HG02943 (cell line): Measurements from ENCODE around the gene GABRG2.
"Not testable (repeated sequence)": the region's sequence is repeated elsewhere in the genome, so short reads cannot be mapped to it uniquely, and the experiment has no call there.

ENCODE experiments used
- ATAC-seq: cut with Tn5 transposase; IDR thresholded peaks from one replicate; pipeline ENCODE4 v1.9.1; 2021; ENCODE audit warnings: mild to moderate bottlenecking, low read depth, moderate library complexity; ENCODE audit not compliant: unreplicated experiment

The GABRG2 gene

DNA sequence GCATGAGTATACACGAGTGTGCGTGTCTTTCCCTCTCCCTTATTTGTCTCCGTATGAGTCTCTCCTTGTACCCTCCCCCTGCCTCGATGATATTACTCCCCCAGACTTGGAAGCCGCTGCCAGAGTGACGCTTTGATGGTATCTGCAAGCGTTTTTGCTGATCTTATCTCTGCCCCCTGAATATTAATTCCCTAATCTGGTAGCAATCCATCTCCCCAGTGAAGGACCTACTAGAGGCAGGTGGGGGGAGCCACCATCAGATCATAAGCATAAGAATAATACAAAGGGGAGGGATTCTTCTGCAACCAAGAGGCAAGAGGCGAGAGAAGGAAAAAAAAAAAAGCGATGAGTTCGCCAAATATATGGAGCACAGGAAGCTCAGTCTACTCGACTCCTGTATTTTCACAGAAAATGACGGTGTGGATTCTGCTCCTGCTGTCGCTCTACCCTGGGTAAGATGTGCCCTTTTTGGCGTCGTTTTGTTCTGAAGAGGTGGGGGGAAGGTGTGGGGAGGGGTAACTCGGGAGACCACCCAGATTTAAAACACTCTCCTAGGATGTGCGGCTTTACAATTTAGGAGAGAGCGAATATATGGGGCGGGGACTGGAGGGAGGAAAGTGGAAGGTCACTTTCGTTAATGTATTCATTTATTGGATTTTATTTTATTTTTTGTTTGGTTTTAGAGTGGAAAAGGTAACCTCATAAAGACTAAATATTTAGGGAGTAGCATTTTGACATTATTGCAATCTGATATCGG lies at the start of gene GABRG2:
GABRG2 (plus strand) TSS at position 119 of the 757 bp plus-strand sequence; CDS start at position 346, 227 bp downstream.
- no peak for ATAC-seq

GRCh38 chr5:162025312-162025711 lies 42.3 kb upstream of the GABRG2 start:
- ATAC-seq = no peak

GRCh38 chr5:162026803-162027202 lies 40.8 kb upstream of the GABRG2 start:
- ATAC-seq = no peak

GRCh38 chr5:162037431-162037830 lies 30.1 kb upstream of the GABRG2 start:
- no peak for ATAC-seq

DNA sequence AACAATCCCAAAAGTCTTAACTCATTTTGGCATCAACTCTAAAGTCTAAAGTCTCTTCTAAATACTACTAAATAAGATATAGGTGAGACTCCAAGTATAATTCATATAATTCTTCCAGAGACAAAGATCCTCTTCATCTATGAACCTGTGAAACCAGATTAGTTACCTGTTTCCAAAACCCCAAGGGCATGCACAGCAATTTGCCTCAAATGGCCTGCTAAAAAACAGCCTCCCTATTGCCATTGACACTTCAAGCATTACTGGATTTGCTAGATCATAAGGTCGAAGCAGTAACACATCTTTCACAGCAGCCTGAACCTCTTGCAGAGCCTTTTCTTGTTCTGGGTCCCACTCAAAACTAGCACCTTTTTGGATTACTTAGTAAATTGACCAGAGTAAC lies 20.3 kb upstream of the GABRG2 start:
- ATAC-seq = no peak

- ATAC-seq = no peak
Measured at GRCh38 chr5:162052676-162053075, 14.9 kb upstream of the GABRG2 start.

DNA sequence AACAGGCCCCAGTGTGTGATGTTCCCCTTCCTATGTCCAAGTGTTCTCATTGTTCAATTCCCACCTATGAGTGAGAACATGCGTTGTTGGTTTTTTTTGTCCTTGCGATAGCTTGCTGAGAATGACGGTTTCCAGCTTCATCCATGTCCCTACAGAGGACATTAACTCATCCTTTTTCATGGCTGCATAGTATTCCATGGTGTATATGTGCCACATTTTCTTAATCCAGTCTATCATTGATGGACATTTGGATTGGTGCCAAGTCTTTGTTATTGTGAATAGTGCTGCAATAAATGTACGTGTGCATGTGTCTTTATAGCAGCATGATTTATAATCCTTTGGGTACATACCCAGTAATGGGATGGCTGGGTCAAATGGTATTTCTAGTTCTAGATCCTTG lies 12.5 kb upstream of the GABRG2 start:
- not testable (repeated sequence) for ATAC-seq

DNA sequence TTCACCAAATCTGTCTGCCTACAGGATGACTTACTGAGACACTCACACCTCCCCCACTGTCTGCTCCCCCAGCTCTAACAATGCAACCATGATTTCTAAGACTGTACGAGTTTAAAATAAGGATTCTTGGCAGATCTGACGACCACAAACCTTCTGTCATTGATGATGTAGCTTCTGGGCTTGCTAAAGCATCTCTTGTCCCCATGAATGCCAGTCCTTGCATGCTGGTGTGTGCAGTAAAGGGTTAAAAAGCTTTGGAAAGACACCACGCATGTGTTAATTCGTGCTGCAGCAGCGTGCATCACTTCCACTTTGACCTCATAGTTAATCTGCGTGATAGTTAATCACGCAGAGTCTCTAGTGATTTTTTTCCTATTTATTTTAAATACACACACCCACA lies 411 bp upstream of the GABRG2 start:
- ATAC-seq = no peak

GRCh38 chr5:162068412-162068811 lies 839 bp downstream of the GABRG2 start:
- no peak for ATAC-seq

- no peak for ATAC-seq
Measured at GRCh38 chr5:162068936-162069335, 1.4 kb downstream of the GABRG2 start.

DNA sequence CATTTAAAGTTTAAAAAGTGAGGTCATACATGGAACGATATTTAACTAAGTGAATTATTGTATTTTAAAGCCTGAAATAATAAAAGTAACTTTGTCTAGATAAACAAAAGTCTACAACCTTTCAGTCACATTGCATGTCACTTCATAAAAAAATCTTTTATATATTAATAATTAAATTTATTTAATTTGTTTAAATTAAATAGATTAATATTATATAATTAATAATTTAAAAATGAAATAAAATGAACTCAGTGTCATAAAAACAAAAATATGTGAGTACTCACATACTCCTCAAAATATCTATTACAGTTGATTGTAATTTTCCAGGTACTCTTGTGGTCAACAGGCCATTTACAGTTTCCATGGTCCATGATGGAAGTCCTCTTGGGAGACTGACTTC lies 11.2 kb downstream of the GABRG2 start:
- ATAC-seq = no peak

DNA sequence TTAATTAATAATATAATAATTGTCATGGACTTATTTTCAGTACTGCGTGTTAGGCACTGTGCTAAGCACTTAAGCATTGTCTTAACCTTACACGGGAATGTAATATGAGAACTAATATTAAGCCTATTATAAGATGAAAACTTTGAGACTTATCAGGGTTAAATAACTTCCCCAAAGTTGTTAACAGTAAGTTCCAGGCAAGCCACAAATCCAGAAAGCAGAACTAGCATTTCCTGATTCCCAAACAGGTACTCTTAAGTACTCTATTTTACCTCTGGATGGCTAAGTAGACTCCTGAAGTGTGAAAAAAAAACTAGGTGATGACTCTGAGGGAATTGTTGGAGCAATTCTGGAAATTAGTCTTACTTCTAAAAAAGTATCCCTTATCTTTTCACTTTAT lies 23.8 kb downstream of the GABRG2 start:
- ATAC-seq = no peak

DNA sequence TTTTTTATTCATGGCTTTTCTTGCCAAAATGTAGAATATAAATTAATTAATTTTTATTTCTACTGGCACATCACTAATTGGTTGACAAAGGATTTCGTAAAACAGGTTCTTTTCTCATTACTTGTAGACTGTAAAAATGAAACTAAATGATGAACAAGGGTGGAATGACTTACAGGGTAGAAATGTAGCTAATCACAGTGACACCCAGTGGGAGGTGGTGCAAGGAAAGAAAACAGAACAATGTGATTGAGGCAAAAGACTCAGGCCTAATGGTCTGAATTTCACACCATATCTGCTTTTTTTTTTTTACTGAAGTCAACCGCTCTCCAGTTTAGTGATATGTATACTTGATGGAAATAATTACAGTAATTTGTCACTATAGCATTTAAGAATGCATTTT lies 28.9 kb downstream of the GABRG2 start:
- no peak for ATAC-seq

DNA sequence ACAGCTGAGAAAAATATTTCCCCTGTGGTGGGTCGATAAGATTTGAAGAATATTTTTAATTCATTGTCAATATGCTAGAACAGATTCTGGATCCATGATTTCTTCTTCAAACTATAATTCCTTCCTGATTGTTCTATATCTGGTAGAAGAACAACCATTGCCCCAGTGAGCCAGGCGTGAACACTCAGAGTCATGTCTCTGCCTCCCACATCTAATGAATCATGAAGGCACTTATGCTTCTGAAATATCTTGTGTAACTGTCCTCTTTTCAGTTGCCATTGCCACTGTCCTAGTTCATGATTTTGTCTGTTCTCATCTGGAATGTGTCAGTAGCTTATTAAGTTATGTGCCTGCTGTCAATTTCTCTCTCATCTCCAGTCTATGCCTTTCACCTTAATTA lies 40.0 kb downstream of the GABRG2 start:
- no peak for ATAC-seq

DNA sequence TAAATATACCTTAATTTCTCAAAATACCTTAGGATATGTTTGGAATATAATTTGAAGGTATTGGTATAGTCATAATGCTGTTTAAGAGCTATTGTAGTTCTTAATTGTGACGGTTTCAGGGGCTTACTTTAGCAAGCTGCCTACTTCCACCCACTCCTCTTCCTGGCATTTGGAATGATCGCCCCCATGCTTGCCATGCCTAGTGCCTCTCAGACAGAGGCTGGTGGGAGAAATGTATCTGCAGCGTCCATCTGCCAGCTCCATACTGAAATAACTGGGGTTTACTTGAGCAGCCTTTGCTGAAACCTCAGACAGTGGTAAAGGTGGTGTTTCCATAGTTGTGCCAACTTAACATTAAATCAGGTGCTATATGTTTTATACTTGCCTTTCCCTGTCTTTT lies 52.2 kb downstream of the GABRG2 start:
- ATAC-seq = no peak

DNA sequence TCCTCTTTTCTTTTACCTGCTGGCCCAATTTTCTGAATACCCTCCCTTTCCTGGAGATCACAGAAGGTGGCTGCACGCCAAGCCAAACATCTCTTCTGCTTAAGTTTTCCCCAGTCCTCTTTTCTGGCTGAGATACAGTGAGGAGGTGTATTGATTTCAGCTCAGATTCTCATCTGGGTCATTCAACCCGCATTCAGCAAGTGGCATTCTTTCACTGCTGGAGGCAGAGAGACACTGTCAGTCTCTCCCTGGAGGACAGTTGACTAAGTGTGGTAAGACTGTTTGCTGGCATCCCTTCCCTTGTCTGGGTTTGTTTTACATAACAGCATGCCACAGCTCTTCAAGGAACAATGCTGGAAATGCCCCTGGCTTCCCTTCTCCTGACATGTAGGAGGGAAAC lies 60.5 kb downstream of the GABRG2 start:
- no peak for ATAC-seq

DNA sequence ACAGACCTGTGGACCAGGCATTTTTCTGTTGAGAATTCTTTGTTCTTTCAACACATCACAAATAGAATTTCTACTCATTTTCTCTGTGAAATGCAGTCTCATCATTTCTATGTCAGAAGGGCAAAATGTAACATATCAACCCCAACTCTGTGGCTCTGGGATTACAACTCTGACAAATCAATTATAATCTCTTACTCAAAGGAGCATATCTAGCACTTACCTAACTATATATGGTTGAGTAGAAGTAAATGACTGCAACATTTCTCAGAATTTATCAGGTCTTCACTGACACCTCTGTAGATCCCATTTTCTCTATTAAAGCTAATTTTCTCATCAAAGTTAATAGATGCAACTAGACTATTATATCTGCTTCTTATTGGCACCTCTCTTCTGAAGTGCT lies 64.8 kb downstream of the GABRG2 start:
- no peak for ATAC-seq

DNA sequence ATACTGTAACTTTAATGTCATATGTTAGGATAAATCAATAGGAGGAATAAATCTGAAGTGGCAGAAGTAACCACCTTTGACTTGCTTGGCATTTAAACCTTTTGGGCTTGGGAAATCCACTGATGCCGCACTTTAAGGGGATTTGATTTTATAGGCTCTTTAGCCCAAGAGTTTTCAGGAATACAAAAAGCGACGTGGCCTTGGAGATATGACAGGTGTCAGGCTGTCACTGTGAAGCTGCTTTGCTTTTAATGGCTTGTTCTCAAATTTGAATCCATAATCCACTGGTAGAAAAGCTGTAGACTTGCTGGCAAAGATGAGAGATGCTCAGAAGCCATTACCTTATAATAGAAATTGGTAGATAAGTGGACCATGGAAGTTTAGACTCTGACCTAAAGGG lies 71.6 kb downstream of the GABRG2 start:
- ATAC-seq = no peak

- no peak for ATAC-seq
Measured at GRCh38 chr5:162154242-162154641, 86.7 kb downstream of the GABRG2 start.

DNA sequence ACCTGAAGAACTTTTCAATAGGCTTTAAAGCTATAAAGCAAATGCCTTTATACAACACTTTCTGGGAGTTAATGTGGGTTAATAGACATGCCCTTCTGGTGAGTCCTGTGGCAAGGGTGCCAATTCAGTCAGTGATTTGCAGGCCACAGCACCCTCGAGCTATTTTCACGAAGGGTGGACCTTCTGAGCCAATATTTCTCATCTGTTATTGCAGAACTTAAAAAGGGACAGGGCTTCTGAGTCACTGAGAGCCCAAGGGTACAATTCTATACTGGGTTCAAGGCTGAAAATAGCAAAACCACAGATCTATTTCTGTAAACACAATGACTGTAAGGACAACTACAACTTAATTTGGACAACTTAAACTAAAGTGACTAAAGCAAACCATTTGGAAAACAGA lies 92.8 kb downstream of the GABRG2 start:
- ATAC-seq = no peak

DNA sequence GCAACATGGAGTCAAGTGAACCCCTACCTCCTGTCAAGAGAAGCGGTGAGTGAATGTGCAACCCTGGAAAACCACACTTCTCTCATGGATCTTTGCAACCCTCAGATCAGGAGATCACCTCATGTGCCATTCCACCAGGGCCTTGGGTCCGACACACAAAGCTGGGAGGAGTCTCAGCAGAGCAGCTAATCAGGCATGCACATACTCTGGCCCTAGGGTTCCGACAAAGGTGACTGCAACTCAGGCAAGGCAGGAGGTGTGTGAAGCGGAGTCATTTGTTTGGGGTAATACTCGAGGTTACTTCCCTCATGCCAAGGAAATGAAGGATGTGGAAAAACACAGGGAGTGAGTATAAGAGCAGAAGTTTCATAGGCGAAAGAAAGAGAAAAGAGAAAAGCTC lies 96.1 kb downstream of the GABRG2 start:
- no peak for ATAC-seq

- no peak for ATAC-seq
Measured at GRCh38 chr5:162174358-162174974, 106.9 kb downstream of the GABRG2 start.
